Loucy (cell line): Measurements from ENCODE around the gene L3MBTL4.

Experiments
- H2AFZ ChIP-seq: fragments of 200-600 bp; sonication (generic); 2 replicates; pipeline ENCODE4 v1.6.0; 2016; ENCODE audit warnings: antibody characterized with exemption, mild to moderate bottlenecking, low read length, moderate library complexity
- H3F3A ChIP-seq: fragments of 200-600 bp; 2 replicates; pipeline ENCODE4 v1.6.0; 2016; ENCODE audit warnings: antibody characterized with exemption, low read depth, mild to moderate bottlenecking
- H3K27me3 ChIP-seq: fragments of 200-600 bp; sonication (generic); 2 replicates; pipeline ENCODE4 v1.6.1; 2014; ENCODE audit warnings: low read length, mild to moderate bottlenecking; ENCODE audit not compliant: insufficient read depth, poor library complexity, severe bottlenecking
- H3K36me3 ChIP-seq: fragments of 200-600 bp; sonication (generic); 2 replicates; pipeline ENCODE4 v1.6.1; 2016; ENCODE audit warnings: low read length; ENCODE audit not compliant: insufficient read depth
- H3K4me1 ChIP-seq: fragments of 200-600 bp; sonication (generic); 2 replicates; pipeline ENCODE4 v1.5.1; 2014; ENCODE audit warnings: low read length, mild to moderate bottlenecking; ENCODE audit not compliant: insufficient read depth, poor library complexity, severe bottlenecking
- H3K4me2 ChIP-seq: fragments of 200-600 bp; sonication (generic); 2 replicates; pipeline ENCODE4 v1.6.0; 2014; ENCODE audit warnings: antibody characterized with exemption, low read length, low read depth, mild to moderate bottlenecking; ENCODE audit not compliant: poor library complexity, severe bottlenecking
- H3K4me3 ChIP-seq: fragments of 200-600 bp; sonication (generic); 2 replicates; pipeline ENCODE4 v1.5.1; 2014; ENCODE audit warnings: low read length, mild to moderate bottlenecking, mixed read lengths; ENCODE audit not compliant: poor library complexity, severe bottlenecking
- H3K79me2 ChIP-seq: fragments of 200-600 bp; sonication (generic); 2 replicates; pipeline ENCODE4 v1.6.1; 2014; ENCODE audit warnings: low read length; ENCODE audit not compliant: insufficient read depth
- H3K9ac ChIP-seq: fragments of 200-600 bp; sonication (generic); 2 replicates; pipeline ENCODE4 v1.6.0; 2014; ENCODE audit warnings: mild to moderate bottlenecking, low read depth, low read length, moderate library complexity; ENCODE audit not compliant: poor library complexity, severe bottlenecking
- H3K9me2 ChIP-seq: fragments of 200-600 bp; sonication (generic); replicated peaks from 2 replicates; pipeline ENCODE4 v1.6.1; 2016; ENCODE audit warnings: low read depth, low read length, mixed read lengths
- H3K9me3 ChIP-seq: fragments of 200-600 bp; sonication (generic); 2 replicates; pipeline ENCODE4 v1.6.1; 2014; ENCODE audit warnings: mild to moderate bottlenecking, antibody characterized with exemption, low read length, low read depth; ENCODE audit not compliant: insufficient read depth
- H4K20me1 ChIP-seq: fragments of 200-600 bp; sonication (generic); 2 replicates; pipeline ENCODE4 v1.6.0; 2014; ENCODE audit warnings: antibody characterized with exemption, low read length, mild to moderate bottlenecking; ENCODE audit not compliant: insufficient read depth, poor library complexity, severe bottlenecking
- CTCF ChIP-seq: fragments of 200-600 bp; sonication (generic); conservative IDR thresholded peaks from 2 replicates; pipeline ENCODE4 v1.5.1; 2014; ENCODE audit warnings: mild to moderate bottlenecking, antibody characterized with exemption, low read length
- EZH2phosphoT487 ChIP-seq: fragments of 200-600 bp; IDR thresholded peaks from 2 replicates; pipeline ENCODE4 v1.6.1; 2018; ENCODE audit warnings: antibody characterized with exemption, mild to moderate bottlenecking, moderate library complexity, borderline replicate concordance

L3MBTL4 gene

GRCh38 chr18:6056171-6056910 is 358.4 kb downstream of the L3MBTL4 start:
- Histone ChIP-seq H4K20me1 (no peaks in the 10 kb centered on the region), H3K4me1 (no peaks in the 10 kb centered on the region), H2AFZ (no peak overlapping the region), H3K4me3 (no peak overlapping the region), H3K9ac (no peak overlapping the region), H3K9me2 (no peaks in the 10 kb centered on the region), H3K4me2 (no peak overlapping the region), H3K9me3 (no peaks in the 10 kb centered on the region), H3K27me3 (no peaks in the 10 kb centered on the region), H3F3A (no peaks in the 10 kb centered on the region), H3K36me3 (no peaks in the 10 kb centered on the region), H3K79me2 (no peaks in the 10 kb centered on the region)
- no peak for TF ChIP-seq CTCF
- TF ChIP-seq EZH2phosphoT487: no peak

GRCh38 chr18:6055711-6056110 is 359.0 kb downstream of the L3MBTL4 start:
- no peak overlapping the region for H3K9ac ChIP-seq
- H3F3A ChIP-seq: no peaks in the 10 kb centered on the region
- TF ChIP-seq CTCF: no peak
- TF ChIP-seq EZH2phosphoT487: no peak
- H2AFZ ChIP-seq: no peak overlapping the region
- H3K9me2 ChIP-seq: no peaks in the 10 kb centered on the region
- H3K36me3 ChIP-seq: no peaks in the 10 kb centered on the region
- H3K79me2 ChIP-seq: no peaks in the 10 kb centered on the region
- no peak overlapping the region for H3K4me2 ChIP-seq
- H3K9me3 ChIP-seq: no peaks in the 10 kb centered on the region
- H3K4me3 ChIP-seq: no peak overlapping the region
- H3K4me1 ChIP-seq: no peaks in the 10 kb centered on the region
- no peaks in the 10 kb centered on the region for H4K20me1 ChIP-seq
- H3K27me3 ChIP-seq: no peaks in the 10 kb centered on the region

GRCh38 chr18:6054256-6054842 is 360.4 kb downstream of the L3MBTL4 start:
- H3K4me1 ChIP-seq: no peaks in the 10 kb centered on the region
- no peaks in the 10 kb centered on the region for H3K9me2 ChIP-seq
- no peaks in the 10 kb centered on the region for H3K9me3 ChIP-seq
- H3K4me3 ChIP-seq: no peak overlapping the region
- H3K9ac ChIP-seq: no peak overlapping the region
- no peak overlapping the region for H2AFZ ChIP-seq
- TF ChIP-seq CTCF: no peak
- TF ChIP-seq EZH2phosphoT487: no peak
- no peaks in the 10 kb centered on the region for H3K36me3 ChIP-seq
- H3F3A ChIP-seq: no peaks in the 10 kb centered on the region
- H3K79me2 ChIP-seq: no peaks in the 10 kb centered on the region
- H3K4me2 ChIP-seq: no peak overlapping the region
- H4K20me1 ChIP-seq: no peaks in the 10 kb centered on the region
- H3K27me3 ChIP-seq: no peaks in the 10 kb centered on the region
